ENCODE results near the gene SSBP2.

DNA sequence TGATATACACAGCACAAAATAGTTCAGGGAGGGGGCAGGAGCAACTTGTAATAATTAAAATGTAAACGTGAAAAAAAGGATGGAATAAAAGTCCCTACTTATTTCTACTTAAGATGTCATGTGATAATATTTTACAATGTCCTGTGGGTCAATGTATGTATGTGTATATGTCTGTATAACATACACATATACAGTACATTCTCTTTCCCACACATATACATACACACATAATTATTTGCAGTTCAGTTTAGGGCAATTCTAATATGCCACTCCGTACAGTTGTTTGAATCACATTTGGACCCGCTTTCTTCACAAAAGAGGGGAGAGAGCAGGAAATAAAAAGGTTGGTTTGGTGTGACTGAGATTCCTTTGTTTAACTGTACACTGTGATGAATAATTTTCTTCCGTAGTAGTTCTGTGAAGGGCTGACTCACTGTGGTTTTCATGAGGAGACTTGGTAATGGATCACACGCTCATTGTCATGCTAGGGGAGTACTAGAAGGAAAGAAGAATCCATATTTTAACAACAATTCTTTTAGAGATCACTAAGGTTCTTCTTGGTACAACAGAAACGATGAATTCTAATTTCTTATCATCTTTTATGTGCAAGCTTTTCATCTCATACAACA, 330.7 kb downstream of the SSBP2 start:
- no peak for TF ChIP-seq POLR2A (IDR thresholded peaks at IDR 0.05; ENCODE audit: extremely low read depth, insufficient read length)
- TF ChIP-seq, protein P1, sequence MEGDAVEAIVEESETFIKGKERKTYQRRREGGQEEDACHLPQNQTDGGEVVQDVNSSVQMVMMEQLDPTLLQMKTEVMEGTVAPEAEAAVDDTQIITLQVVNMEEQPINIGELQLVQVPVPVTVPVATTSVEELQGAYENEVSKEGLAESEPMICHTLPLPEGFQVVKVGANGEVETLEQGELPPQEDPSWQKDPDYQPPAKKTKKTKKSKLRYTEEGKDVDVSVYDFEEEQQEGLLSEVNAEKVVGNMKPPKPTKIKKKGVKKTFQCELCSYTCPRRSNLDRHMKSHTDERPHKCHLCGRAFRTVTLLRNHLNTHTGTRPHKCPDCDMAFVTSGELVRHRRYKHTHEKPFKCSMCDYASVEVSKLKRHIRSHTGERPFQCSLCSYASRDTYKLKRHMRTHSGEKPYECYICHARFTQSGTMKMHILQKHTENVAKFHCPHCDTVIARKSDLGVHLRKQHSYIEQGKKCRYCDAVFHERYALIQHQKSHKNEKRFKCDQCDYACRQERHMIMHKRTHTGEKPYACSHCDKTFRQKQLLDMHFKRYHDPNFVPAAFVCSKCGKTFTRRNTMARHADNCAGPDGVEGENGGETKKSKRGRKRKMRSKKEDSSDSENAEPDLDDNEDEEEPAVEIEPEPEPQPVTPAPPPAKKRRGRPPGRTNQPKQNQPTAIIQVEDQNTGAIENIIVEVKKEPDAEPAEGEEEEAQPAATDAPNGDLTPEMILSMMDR (IDR thresholded peaks at IDR 0.05; ENCODE audit: low read depth, low read length), result no peak
- TF ChIP-seq, protein P2, sequence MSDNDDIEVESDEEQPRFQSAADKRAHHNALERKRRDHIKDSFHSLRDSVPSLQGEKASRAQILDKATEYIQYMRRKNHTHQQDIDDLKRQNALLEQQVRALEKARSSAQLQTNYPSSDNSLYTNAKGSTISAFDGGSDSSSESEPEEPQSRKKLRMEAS (IDR thresholded peaks at IDR 0.05; ENCODE audit: low read depth, low read length), result no peak
- TF ChIP-seq MYC (IDR thresholded peaks at IDR 0.05; ENCODE audit: low read depth, low read length), result no peak
